Spleen (tissue), 7 donors: Measurements from ENCODE around the gene PSORS1C2.

Source experiments
- CTCF ChIP-seq, 11 experiments: fragments of 200-600 bp in 7 of 11; fragments of 450-650 bp in 4 of 11; sonication (generic) in 4 of 11; IDR thresholded peaks in 8 of 11; conservative IDR thresholded peaks in 3 of 11; 1 replicate in 7 of 11; 2 replicates in 4 of 11; pipeline versions ENCODE4 v1.4.0 to v1.8.0; 2016 to 2021; ENCODE audit warnings: antibody characterized with exemption in 11 of 11, inconsistent platforms in 4 of 11, mild to moderate bottlenecking in 1 of 11
- POLR2A ChIP-seq, 3 donors: fragments of 450-650 bp; IDR thresholded peaks; one replicate each; pipeline ENCODE4 v1.5.1; 2017; ENCODE audit warnings: antibody characterized with exemption in 3 of 3, mild to moderate bottlenecking in 1 of 3
- donor health status: DM: no; HTN: no; CAD: no; lungs with moderate emphysema.
- donor health status: DM: no; HTN: no; CAD: no.
- donor health status: DM: no; HTN: no; CAD: no.

GRCh38 chr6:31180500-31180899 lies 41.6 kb upstream of the PSORS1C2 start:
- TF ChIP-seq CTCF (IDR thresholded peaks at IDR 0.05 in 8 of 11, conservative IDR thresholded peaks at IDR 0.05 in 3 of 11) (no peak), POLR2A (IDR thresholded peaks at IDR 0.05) (no peak)
